AG04449 (cell line): ENCODE measurements around the gene RBL2.

Experiments
- CTCF ChIA-PET: fragments of 350-600 bp; formaldehyde crosslinking; extraction: SDS; loops from one replicate; lab custom pipeline; 2021; ENCODE audit warnings: antibody characterized with exemption; lab: Yijun Ruan, JAX
- POLR2A ChIA-PET: fragments of 400-600, 350-600 bp; formaldehyde crosslinking; extraction: SDS; loops from one replicate; lab custom pipeline; 2020; ENCODE audit warnings: antibody characterized with exemption, inconsistent platforms; lab: Yijun Ruan, JAX
- DNase-seq: peaks from one replicate; pipeline ENCODE4 v3.0.0-alpha.2; 2010; ENCODE audit warnings: low read depth, low spot score
- H3K4me3 ChIP-seq: 2 replicates; pipeline ENCODE4 v1.5.1; 2011; ENCODE audit warnings: low read depth, mild to moderate bottlenecking, control low read depth, low read length
- TF ChIP-seq, protein P1 (sequence below): IDR thresholded peaks from one replicate; pipeline ENCODE4 v1.5.1; 2011; ENCODE audit warnings: mild to moderate bottlenecking, moderate library complexity, low read length, control low read depth, inconsistent platforms; ENCODE audit not compliant: insufficient read depth; ENCODE audit errors: missing control alignments

The RBL2 gene

DNA sequence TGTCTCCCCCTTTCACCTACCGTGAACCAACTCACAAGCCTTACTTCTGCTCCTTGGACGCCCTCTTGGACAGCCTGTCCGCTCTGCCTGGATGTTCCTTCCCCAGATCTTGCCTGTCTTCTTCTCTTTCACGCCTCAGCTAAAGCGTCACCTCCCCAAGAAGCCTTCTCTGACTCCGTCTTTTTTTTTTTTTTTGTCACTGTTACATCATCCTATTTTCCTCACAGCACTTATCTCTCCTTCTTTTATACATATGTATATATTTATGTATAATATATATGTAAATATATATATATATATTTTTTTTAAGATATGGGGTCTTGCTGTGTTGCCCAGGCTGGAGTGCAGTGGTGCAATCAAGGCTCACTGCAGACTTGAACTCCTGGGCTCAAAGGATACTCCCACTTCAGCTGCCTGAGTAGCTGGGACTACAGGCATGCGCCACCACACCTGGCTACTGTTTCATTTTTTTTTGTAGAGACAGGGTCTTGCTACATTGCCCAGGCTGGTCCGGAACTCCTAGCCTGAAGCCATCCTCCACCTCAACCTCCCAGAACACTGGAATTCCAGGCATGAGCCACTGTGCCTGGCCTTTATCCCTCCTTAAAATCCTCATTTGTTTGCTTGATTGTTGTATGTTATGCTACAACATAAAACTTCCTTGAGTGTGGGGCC, 85.3 kb downstream of the RBL2 start:
- DNase-seq = no peak
- no peak overlapping the region for H3K4me3 ChIP-seq
- ChIA-PET POLR2A (no interaction called here), CTCF (interaction anchor here (1.0 to 5.0 kb wide), 2 partner anchors 7 to 11 kb away, joined by 3 to 25 read pairs; no protein-coding TSS in a partner anchor)
- TF ChIP-seq, protein P1, sequence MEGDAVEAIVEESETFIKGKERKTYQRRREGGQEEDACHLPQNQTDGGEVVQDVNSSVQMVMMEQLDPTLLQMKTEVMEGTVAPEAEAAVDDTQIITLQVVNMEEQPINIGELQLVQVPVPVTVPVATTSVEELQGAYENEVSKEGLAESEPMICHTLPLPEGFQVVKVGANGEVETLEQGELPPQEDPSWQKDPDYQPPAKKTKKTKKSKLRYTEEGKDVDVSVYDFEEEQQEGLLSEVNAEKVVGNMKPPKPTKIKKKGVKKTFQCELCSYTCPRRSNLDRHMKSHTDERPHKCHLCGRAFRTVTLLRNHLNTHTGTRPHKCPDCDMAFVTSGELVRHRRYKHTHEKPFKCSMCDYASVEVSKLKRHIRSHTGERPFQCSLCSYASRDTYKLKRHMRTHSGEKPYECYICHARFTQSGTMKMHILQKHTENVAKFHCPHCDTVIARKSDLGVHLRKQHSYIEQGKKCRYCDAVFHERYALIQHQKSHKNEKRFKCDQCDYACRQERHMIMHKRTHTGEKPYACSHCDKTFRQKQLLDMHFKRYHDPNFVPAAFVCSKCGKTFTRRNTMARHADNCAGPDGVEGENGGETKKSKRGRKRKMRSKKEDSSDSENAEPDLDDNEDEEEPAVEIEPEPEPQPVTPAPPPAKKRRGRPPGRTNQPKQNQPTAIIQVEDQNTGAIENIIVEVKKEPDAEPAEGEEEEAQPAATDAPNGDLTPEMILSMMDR = no peak

DNA sequence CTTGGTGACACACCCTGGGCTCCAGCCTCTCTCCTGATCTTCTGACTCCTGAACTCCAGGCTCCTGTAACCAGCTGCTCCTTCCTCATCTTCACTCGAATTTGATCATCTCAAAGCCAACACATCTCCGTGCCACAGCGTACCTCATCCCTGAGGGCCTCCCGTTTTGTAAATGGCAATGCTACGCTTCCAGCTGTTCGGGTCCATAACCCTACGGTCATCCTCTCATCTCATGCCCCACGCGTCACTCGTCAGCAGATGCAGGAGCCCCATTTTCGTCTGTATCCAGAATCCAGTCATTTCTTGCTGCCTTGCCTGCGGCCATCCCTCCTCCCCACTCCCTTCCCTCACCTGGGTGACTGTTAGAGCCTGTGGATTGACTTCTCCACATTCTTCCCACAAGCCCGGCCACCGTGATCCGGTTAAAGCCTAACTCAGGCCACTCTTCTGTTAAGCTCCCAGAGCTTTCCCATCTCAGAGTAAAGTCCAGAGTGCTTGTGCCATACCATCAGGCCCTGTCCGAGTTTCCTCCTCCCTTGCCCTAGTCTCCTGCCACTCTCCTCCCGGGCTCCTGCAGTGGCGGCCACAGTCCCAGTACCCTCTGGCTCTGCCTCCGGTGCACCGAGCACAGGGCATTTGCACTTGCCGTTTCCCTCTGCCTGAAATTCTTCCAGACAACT, 89.0 kb downstream of the RBL2 start:
- DNase-seq = no peak
- TF ChIP-seq, protein P1 = no peak
- ChIA-PET CTCF (interaction anchor here (1.1 kb wide), 1 partner anchor 13 kb away, joined by 3 read pairs; no protein-coding TSS in a partner anchor), POLR2A (no interaction called here)
- no peak overlapping the region for H3K4me3 ChIP-seq

DNA sequence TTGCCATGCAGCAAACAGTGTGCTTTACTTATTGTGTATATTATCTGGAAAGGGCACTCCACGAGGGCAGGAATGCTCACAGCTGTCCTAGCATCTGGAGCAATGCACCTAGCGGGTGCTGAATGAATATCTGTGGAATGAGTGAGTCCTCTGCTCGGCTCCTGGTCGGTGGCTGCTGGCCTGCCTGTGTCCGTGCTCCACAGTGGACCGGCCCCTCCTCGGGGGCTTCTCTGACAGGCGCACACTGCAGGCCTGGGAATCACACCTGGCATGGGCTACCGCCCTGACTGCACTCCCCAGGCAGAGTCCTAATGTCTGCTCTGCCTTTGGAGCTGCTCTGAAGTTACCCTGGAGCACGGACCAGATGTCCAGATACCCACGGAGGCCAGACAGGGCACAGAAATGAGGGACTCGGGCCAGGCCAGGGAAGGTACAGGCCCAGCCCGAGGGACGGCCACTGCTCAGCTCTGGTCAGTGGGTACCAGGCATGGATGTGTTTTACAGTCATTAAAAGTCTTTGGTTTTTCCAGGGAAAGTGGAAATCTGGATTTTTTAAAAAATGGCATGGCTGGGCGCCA, 89.8 kb downstream of the RBL2 start:
- no peak overlapping the region for H3K4me3 ChIP-seq
- ChIA-PET CTCF (no interaction called here), POLR2A (no interaction called here)
- TF ChIP-seq, protein P1 = no peak
- DNase-seq = no peak

- POLR2A ChIA-PET = interaction anchor here (0.6 kb wide), 1 partner anchor 29 kb away, joined by 4 read pairs; no protein-coding TSS in a partner anchor
- no peak for DNase-seq
- TF ChIP-seq, protein P1 = no peak
- CTCF ChIA-PET = interaction anchor here (2.3 kb wide), 1 partner anchor 21 kb away, joined by 10 read pairs; no protein-coding TSS in a partner anchor
- no peak overlapping the region for H3K4me3 ChIP-seq
These were observed 94.5 kb downstream of the RBL2 start for GRCh38 chr16:53528797-53529196.

GRCh38 chr16:53529513-53529912, 95.2 kb downstream of the RBL2 start:
- TF ChIP-seq, protein P1 = no peak
- no peak overlapping the region for H3K4me3 ChIP-seq
- POLR2A ChIA-PET = no interaction called here
- CTCF ChIA-PET = interaction anchor here (0.7 to 2.3 kb wide), 3 partner anchors 19 to 1509 kb away, joined by 3 to 10 read pairs (median 7); no protein-coding TSS in a partner anchor
- no peak for DNase-seq

GRCh38 chr16:53530046-53530445, 95.8 kb downstream of the RBL2 start:
- POLR2A ChIA-PET = no interaction called here
- TF ChIP-seq, protein P1 = no peak
- H3K4me3 ChIP-seq = no peak overlapping the region
- CTCF ChIA-PET = interaction anchor here (2.3 kb wide), 2 partner anchors 20 kb away, joined by 7 to 10 read pairs; no protein-coding TSS in a partner anchor
- no peak for DNase-seq
